GM13976 (cell line): ENCODE measurements around the gene BPIFB6.

Source experiments
- DNase-seq: peaks from one replicate; pipeline ENCODE4 v3.0.0; 2012; ENCODE audit warnings: low spot score
- CTCF ChIP-seq: IDR thresholded peaks from 2 replicates; pipeline ENCODE4 v1.5.1; 2012; ENCODE audit warnings: borderline replicate concordance, mild to moderate bottlenecking; ENCODE audit not compliant: insufficient read depth; ENCODE audit errors: extremely low read depth, missing control alignments, control extremely low read depth
- in situ Hi-C: fragments of 300-500 bp; cut with MboI; formaldehyde crosslinking; loops from one replicate; pipeline ENCODE4 v1.12.0; 2022; ENCODE audit warnings: low sequenced_read_pairs, mixed read lengths, inconsistent platforms; ENCODE audit not compliant: unreplicated experiment

Gene BPIFB6

GRCh38 chr20:33070111-33071053 lies 38.9 kb downstream of the BPIFB6 start:
- DNase-seq: no peak
- in situ Hi-C loops: no loop called here
- no peak for TF ChIP-seq CTCF

- in situ Hi-C loops: no loop called here
- no peak for TF ChIP-seq CTCF
- no peak for DNase-seq
These were observed 39.8 kb downstream of the BPIFB6 start for GRCh38 chr20:33071198-33071597.

GRCh38 chr20:33072362-33072761 lies 40.9 kb downstream of the BPIFB6 start:
- no peak for TF ChIP-seq CTCF
- in situ Hi-C loops: no loop called here

GRCh38 chr20:33072813-33073212 lies 41.4 kb downstream of the BPIFB6 start:
- TF ChIP-seq CTCF: no peak
- in situ Hi-C loops: no loop called here
- DNase-seq: no peak

More at GRCh38 chr20:33072362-33072761, 40.9 kb downstream of the BPIFB6 start:
- DNase-seq: no peak

GRCh38 chr20:33074675-33075074 lies 43.2 kb downstream of the BPIFB6 start:
- no peak for TF ChIP-seq CTCF
- in situ Hi-C loops: no loop called here
- DNase-seq: no peak

- TF ChIP-seq CTCF: no peak
- in situ Hi-C loops: no loop called here
- DNase-seq: no peak
These were observed 43.8 kb downstream of the BPIFB6 start for GRCh38 chr20:33075281-33075680.
